ENCODE results near the gene EXTL2. TPM values are rescaled to one million over a fixed set of nuclear protein-coding genes. Genes with fewer than 3 reads are reported as not detected.
"Not testable (repeated sequence)": the region's sequence is repeated elsewhere in the genome, so short reads cannot be mapped to it uniquely, and the experiment has no call there.

The EXTL2 gene
- polyA plus RNA-seq, 2 donors, result 2.6 to 3.7 TPM

GRCh38 chr1:100847361-100848082, 47.1 kb downstream of the EXTL2 start:
- no peaks in the 10 kb centered on the region for H3K9me3 ChIP-seq (ENCODE audit: control insufficient read depth in 2 of 2, insufficient read depth in 1 of 2, low read depth in 1 of 2, low read length in 1 of 2)
- H3K4me1 ChIP-seq (ENCODE audit: control insufficient read depth in 2 of 2, insufficient read depth in 2 of 2, low read length in 1 of 2), result no peaks in the 10 kb centered on the region
- no peaks in the 10 kb centered on the region for H3K36me3 ChIP-seq (ENCODE audit: control insufficient read depth in 2 of 2, insufficient read depth in 2 of 2, low read length in 1 of 2)
- no peaks in the 10 kb centered on the region for H3K27me3 ChIP-seq (ENCODE audit: control insufficient read depth in 1 of 2, insufficient read depth in 2 of 2, low read length in 2 of 2)
- H3K4me3 ChIP-seq (ENCODE audit: low read depth in 1 of 2, low read length in 2 of 2), result no peak overlapping the region
- WGBS, 2 donors, result 5 to 15% methylated on average over 2 of the region's 2 CpGs
- H3K27ac ChIP-seq (ENCODE audit: low read depth in 2 of 2, low read length in 1 of 2), result no peak overlapping the region

DNA sequence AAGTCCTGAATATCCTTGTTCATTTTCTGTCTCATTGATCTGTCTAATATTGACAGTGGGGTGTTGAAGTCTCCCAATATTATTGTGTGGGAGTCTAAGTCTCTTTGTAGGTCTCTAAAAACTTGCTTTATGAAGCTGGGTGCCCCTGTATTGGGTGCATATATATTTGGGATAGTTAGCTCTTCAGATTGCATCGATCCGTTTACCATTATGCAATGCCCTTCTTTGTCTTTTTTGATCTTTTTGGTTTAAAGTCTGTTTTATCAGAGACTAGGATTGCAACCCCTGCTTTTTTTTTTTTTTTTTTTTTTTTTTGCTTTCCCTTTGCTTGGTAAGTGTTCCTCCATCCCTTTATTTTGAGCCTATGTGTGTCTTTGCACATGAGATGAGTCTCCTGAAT, 51.5 kb downstream of the EXTL2 start:
- H3K9me3 ChIP-seq (ENCODE audit: control insufficient read depth in 2 of 2, insufficient read depth in 1 of 2, low read depth in 1 of 2, low read length in 1 of 2); H3K27ac ChIP-seq (ENCODE audit: low read depth in 2 of 2, low read length in 1 of 2); H3K27me3 ChIP-seq (ENCODE audit: control insufficient read depth in 1 of 2, insufficient read depth in 2 of 2, low read length in 2 of 2); H3K36me3 ChIP-seq (ENCODE audit: control insufficient read depth in 2 of 2, insufficient read depth in 2 of 2, low read length in 1 of 2); H3K4me1 ChIP-seq (ENCODE audit: control insufficient read depth in 2 of 2, insufficient read depth in 2 of 2, low read length in 1 of 2); H3K4me3 ChIP-seq (ENCODE audit: low read depth in 1 of 2, low read length in 2 of 2): not testable (repeated sequence)
- WGBS, 2 donors, result 94 to 97% methylated on average over 2 of the region's 2 CpGs

DNA sequence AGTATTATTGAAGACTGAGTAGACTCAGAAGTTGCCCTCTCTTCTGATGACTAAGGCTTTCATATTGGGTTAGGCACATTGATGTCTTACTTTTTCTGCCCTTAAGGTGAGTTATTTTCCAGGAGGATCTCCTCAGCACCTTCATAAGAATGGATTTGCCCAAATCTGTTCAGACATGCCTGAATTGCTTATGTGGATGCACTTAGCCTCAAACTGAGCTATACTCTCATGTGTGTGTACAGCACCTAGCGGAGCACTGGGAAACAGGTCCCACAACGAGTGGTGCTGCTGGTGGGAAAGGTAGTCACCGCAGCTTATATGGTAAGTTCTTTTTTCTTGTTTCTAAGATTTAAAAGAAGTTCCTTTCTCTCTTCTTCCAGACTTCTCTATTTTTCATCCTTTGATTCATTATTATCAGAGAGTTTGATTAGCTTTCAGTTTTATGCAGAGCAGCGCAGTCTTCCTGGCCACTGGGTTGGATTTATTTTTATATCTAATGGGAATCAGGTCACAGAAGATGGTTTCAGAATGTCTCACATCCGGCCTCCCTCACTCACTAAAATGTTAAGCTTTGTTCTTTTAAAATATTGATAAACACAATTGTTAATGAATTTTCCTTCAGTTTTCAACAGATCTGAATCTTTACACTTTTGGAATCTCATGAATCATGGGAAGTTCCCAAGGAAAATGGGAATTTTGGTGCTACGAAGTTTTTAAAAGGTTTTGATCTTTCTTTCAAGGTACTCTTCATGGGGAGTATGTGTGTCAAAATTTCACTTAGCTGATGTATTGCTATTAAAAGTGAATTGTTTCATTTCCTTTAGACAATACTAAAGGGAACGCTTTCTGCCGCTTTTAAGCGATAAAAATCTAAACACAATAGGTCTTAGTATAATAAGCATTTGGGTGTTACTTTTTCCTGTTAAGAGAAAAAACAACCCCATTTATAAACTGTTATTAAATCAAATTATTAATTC, 58.5 kb downstream of the EXTL2 start:
- no peak overlapping the region for H3K4me3 ChIP-seq (ENCODE audit: low read depth in 1 of 2, low read length in 2 of 2)
- WGBS, 2 donors, result 67 to 76% methylated on average over 9 of the region's 9 CpGs
- H3K36me3 ChIP-seq (ENCODE audit: control insufficient read depth in 2 of 2, insufficient read depth in 2 of 2, low read length in 1 of 2), result no peaks in the 10 kb centered on the region
- H3K27me3 ChIP-seq (ENCODE audit: control insufficient read depth in 1 of 2, insufficient read depth in 2 of 2, low read length in 2 of 2), result no peaks in the 10 kb centered on the region
- H3K9me3 ChIP-seq (ENCODE audit: control insufficient read depth in 2 of 2, insufficient read depth in 1 of 2, low read depth in 1 of 2, low read length in 1 of 2), result no peaks in the 10 kb centered on the region
- no peak overlapping the region for H3K27ac ChIP-seq (ENCODE audit: low read depth in 2 of 2, low read length in 1 of 2)
- no peaks in the 10 kb centered on the region for H3K4me1 ChIP-seq (ENCODE audit: control insufficient read depth in 2 of 2, insufficient read depth in 2 of 2, low read length in 1 of 2)

- Histone ChIP-seq H3K4me3 (ENCODE audit: low read depth in 1 of 2, low read length in 2 of 2) (no peak overlapping the region), H3K9me3 (ENCODE audit: control insufficient read depth in 2 of 2, insufficient read depth in 1 of 2, low read depth in 1 of 2, low read length in 1 of 2) (no peaks in the 10 kb centered on the region), H3K4me1 (ENCODE audit: control insufficient read depth in 2 of 2, insufficient read depth in 2 of 2, low read length in 1 of 2) (no peaks in the 10 kb centered on the region), H3K36me3 (ENCODE audit: control insufficient read depth in 2 of 2, insufficient read depth in 2 of 2, low read length in 1 of 2) (no peaks in the 10 kb centered on the region), H3K27me3 (ENCODE audit: control insufficient read depth in 1 of 2, insufficient read depth in 2 of 2, low read length in 2 of 2) (no peaks in the 10 kb centered on the region), H3K27ac (ENCODE audit: low read depth in 2 of 2, low read length in 1 of 2) (no peak overlapping the region)
- 81 to 86% methylated on average over 6 of the region's 6 CpGs for WGBS, 2 donors
Measured at GRCh38 chr1:100834777-100835660, 59.6 kb downstream of the EXTL2 start.

GRCh38 chr1:100832694-100833428, 61.8 kb downstream of the EXTL2 start:
- H3K27ac ChIP-seq (ENCODE audit: low read depth in 2 of 2, low read length in 1 of 2), result no peak overlapping the region
- peaks cover 0 to 1% of the 10 kb centered on the region in 2 donors for H3K9me3 ChIP-seq (ENCODE audit: control insufficient read depth in 2 of 2, insufficient read depth in 1 of 2, low read depth in 1 of 2, low read length in 1 of 2)
- WGBS, 2 donors, result 80 to 84% methylated on average over 6 of the region's 6 CpGs
- H3K36me3 ChIP-seq (ENCODE audit: control insufficient read depth in 2 of 2, insufficient read depth in 2 of 2, low read length in 1 of 2), result no peaks in the 10 kb centered on the region
- no peaks in the 10 kb centered on the region for H3K4me1 ChIP-seq (ENCODE audit: control insufficient read depth in 2 of 2, insufficient read depth in 2 of 2, low read length in 1 of 2)
- no peaks in the 10 kb centered on the region for H3K27me3 ChIP-seq (ENCODE audit: control insufficient read depth in 1 of 2, insufficient read depth in 2 of 2, low read length in 2 of 2)
- H3K4me3 ChIP-seq (ENCODE audit: low read depth in 1 of 2, low read length in 2 of 2), result no peak overlapping the region

DNA sequence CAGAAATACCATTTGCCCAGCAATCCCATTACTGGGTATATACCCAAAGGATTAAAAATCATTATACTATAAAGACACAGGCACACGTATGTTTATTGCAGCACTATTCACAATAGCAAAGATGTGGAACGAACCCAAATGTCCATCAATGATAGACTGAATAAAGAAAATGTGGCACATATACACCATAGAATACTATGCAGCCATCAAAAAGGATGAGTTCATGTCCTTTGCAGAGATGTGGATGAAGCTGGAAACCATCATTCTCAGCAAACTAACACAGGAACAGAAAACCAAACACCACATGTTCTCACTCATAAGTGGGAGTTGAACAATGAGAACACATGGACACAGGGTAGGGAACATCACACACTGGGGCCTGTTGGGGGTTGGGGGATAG, 69.0 kb downstream of the EXTL2 start:
- H3K9me3 ChIP-seq (ENCODE audit: control insufficient read depth in 2 of 2, insufficient read depth in 1 of 2, low read depth in 1 of 2, low read length in 1 of 2); H3K27ac ChIP-seq (ENCODE audit: low read depth in 2 of 2, low read length in 1 of 2); H3K36me3 ChIP-seq (ENCODE audit: control insufficient read depth in 2 of 2, insufficient read depth in 2 of 2, low read length in 1 of 2); H3K27me3 ChIP-seq (ENCODE audit: control insufficient read depth in 1 of 2, insufficient read depth in 2 of 2, low read length in 2 of 2); H3K4me3 ChIP-seq (ENCODE audit: low read depth in 1 of 2, low read length in 2 of 2); H3K4me1 ChIP-seq (ENCODE audit: control insufficient read depth in 2 of 2, insufficient read depth in 2 of 2, low read length in 1 of 2): not testable (repeated sequence)
- WGBS, 2 donors, result 82 to 90% methylated on average over 2 of the region's 2 CpGs

Other genes with a start within 250 kb of the EXTL2 start
- under 1 TPM; 0.47 to 0.68 TPM for gene VCAM1, start 175.1 kb downstream of the EXTL2 start, polyA plus RNA-seq
- 1 to 10 TPM; 2.2 to 2.8 TPM for gene SLC30A7, start 1.2 kb upstream of the EXTL2 start, polyA plus RNA-seq
- gene DPH5, start 130.9 kb upstream of the EXTL2 start, polyA plus RNA-seq, result 10 to 100 TPM; 18.3 to 19.5 TPM